SK-N-SH (cell line): Measurements from ENCODE around the gene NEK7. TPM values are rescaled to one million over a fixed set of nuclear protein-coding genes. Genes with fewer than 3 reads are reported as not detected.
A peak's percentile ranks its signal among the peaks of the same experiment; 100 is the strongest.

Experiments
- CTCF ChIA-PET: fragments of 300-600, 350-600 bp; formaldehyde crosslinking; extraction: SDS; loops from one replicate; lab custom pipeline; 2021; lab: Yijun Ruan, JAX
- POLR2A ChIA-PET: fragments of 350-600 bp; sonication (Branson Sonifier 250); formaldehyde crosslinking; extraction: SDS; loops from one replicate; lab custom pipeline; 2020; ENCODE audit warnings: antibody characterized with exemption, inconsistent platforms; lab: Yijun Ruan, JAX
- DNase-seq: peaks from one replicate; pipeline ENCODE4 v3.0.0; 2012
- H2AFZ ChIP-seq: fragments of 200-600 bp; sonication (generic); 2 replicates; pipeline ENCODE4 v1.8.1; 2016; ENCODE audit warnings: antibody characterized with exemption, mild to moderate bottlenecking, low read depth
- H3F3A ChIP-seq: fragments of 200-600 bp; sonication (generic); replicated peaks from 2 replicates; pipeline ENCODE3; 2016; ENCODE audit warnings: antibody characterized with exemption, mild to moderate bottlenecking; ENCODE audit not compliant: insufficient read depth
- H3K27ac ChIP-seq, 2 experiments: fragments of 200-500 bp in 1 of 2; fragments of 200-600 bp in 1 of 2; sonication (Bioruptor generic) in 1 of 2; sonication (generic), shearing (Covaris generic) in 1 of 2; 2 replicates each; pipeline versions ENCODE4 v1.5.1 to v1.6.1; 2014 to 2016; ENCODE audit warnings: low read depth in 2 of 2, inconsistent platforms in 1 of 2, low read length in 1 of 2, mild to moderate bottlenecking in 1 of 2, mixed read lengths in 1 of 2
- H3K27me3 ChIP-seq: fragments of 200-600 bp; sonication (generic), shearing (Covaris generic); 2 replicates; pipeline ENCODE4 v1.6.1; 2016; ENCODE audit warnings: mixed run types; ENCODE audit not compliant: insufficient read depth
- H3K36me3 ChIP-seq, 2 experiments: fragments of 200-500 bp in 1 of 2; fragments of 200-600 bp in 1 of 2; sonication (Bioruptor generic) in 1 of 2; sonication (generic) in 1 of 2; replicated peaks in 1 of 2; 2 replicates each; pipeline versions ENCODE3 to v1.5.1; 2014 to 2016; ENCODE audit warnings: low read length in 1 of 2, mild to moderate bottlenecking in 1 of 2; ENCODE audit not compliant: insufficient read depth in 2 of 2, control insufficient read depth in 1 of 2
- H3K4me1 ChIP-seq, 2 experiments: fragments of 200-500 bp in 1 of 2; fragments of 200-600 bp in 1 of 2; sonication (Bioruptor generic) in 1 of 2; sonication (generic), shearing (Covaris generic) in 1 of 2; 2 replicates each; pipeline versions ENCODE4 v1.5.1 to v1.6.1; 2014 to 2016; ENCODE audit warnings: low read depth in 1 of 2, low read length in 1 of 2, mixed run types in 1 of 2; ENCODE audit not compliant: insufficient read depth in 2 of 2, control insufficient read depth in 1 of 2
- H3K4me2 ChIP-seq: fragments of 200-600 bp; sonication (generic), shearing (Covaris generic); 2 replicates; pipeline ENCODE4 v1.6.1; 2017; ENCODE audit warnings: mixed run types
- H3K4me3 ChIP-seq, 2 experiments: fragments of 200-500 bp in 1 of 2; fragments of 200-600 bp in 1 of 2; sonication (Bioruptor generic) in 1 of 2; sonication (generic), shearing (Covaris generic) in 1 of 2; 2 replicates each; pipeline versions ENCODE4 v1.5.1 to v1.8.1; 2014 to 2016; ENCODE audit warnings: low read depth in 2 of 2, inconsistent platforms in 1 of 2, low read length in 1 of 2, mild to moderate bottlenecking in 1 of 2, mixed read lengths in 1 of 2, moderate library complexity in 1 of 2
- H3K79me2 ChIP-seq: fragments of 200-600 bp; sonication (generic); 2 replicates; pipeline ENCODE4 v1.8.1; 2017; ENCODE audit warnings: mild to moderate bottlenecking; ENCODE audit not compliant: insufficient read depth
- H3K9ac ChIP-seq: fragments of 200-600 bp; sonication (generic); 2 replicates; pipeline ENCODE4 v1.6.1; 2017; ENCODE audit warnings: mixed run types
- H3K9me2 ChIP-seq: fragments of 200-600 bp; sonication (generic); 2 replicates; pipeline ENCODE4 v1.6.1; 2017; ENCODE audit warnings: mixed run types
- H3K9me3 ChIP-seq: fragments of 200-600 bp; sonication (generic); 2 replicates; pipeline ENCODE4 v1.6.1; 2017; ENCODE audit warnings: mixed run types, mild to moderate bottlenecking, moderate library complexity
- H4K20me1 ChIP-seq: fragments of 200-600 bp; sonication (generic); 2 replicates; pipeline ENCODE4 v1.6.1; 2017; ENCODE audit warnings: mild to moderate bottlenecking, mixed run types; ENCODE audit not compliant: insufficient read depth
- FOSL2 ChIP-seq: IDR thresholded peaks from 2 replicates; pipeline ENCODE4 v1.4.0; 2012; ENCODE audit warnings: low read depth, mild to moderate bottlenecking, moderate library complexity, borderline replicate concordance
- FOXJ3 ChIP-seq: sonication (generic); formaldehyde crosslinking; IDR thresholded peaks from 2 replicates; pipeline ENCODE4 v1.5.1; 2020; ENCODE audit warnings: mild to moderate bottlenecking, missing genetic modification reagents
- MXI1 ChIP-seq: IDR thresholded peaks from 2 replicates; pipeline ENCODE4 v1.6.1; 2012; ENCODE audit warnings: mild to moderate bottlenecking, low read depth, low read length, improper control_type of control experiment
- POLR2AphosphoS5 ChIP-seq: IDR thresholded peaks from 2 replicates; pipeline ENCODE4 v1.6.1; 2012; ENCODE audit warnings: low read depth, low read length
- SMC3 ChIP-seq: IDR thresholded peaks from 2 replicates; pipeline ENCODE4 v1.6.1; 2012; ENCODE audit warnings: low read depth, low read length, improper control_type of control experiment
- TAF1 ChIP-seq: IDR thresholded peaks from 2 replicates; pipeline ENCODE4 v1.6.1; 2012; ENCODE audit warnings: low read depth, mild to moderate bottlenecking, low read length, moderate library complexity, borderline replicate concordance
- TCF12 ChIP-seq: IDR thresholded peaks from 2 replicates; pipeline ENCODE4 v1.4.0; 2012
- WGBS: methylation state at CpG from one replicate; pipeline ENCODE4 v1.1.6; 2017; ENCODE audit warnings: low lambda C conversion rate; 5-methylcytosine and 5-hydroxymethylcytosine counted together
- polyA plus RNA-seq, 3 experiments: library from polyadenylated mRNA; depleted of rRNA; stranded (reverse); fragments of >200 nt; gene quantifications; 2 replicates each; pipeline ENCODE4 v1.2.3, GENCODE V29; 2012
- TF ChIP-seq, protein P1 (sequence below): IDR thresholded peaks from 2 replicates; pipeline ENCODE4 v1.4.0; 2012; ENCODE audit warnings: low read depth, borderline replicate concordance
- TF ChIP-seq, protein P2 (sequence below): IDR thresholded peaks from 2 replicates; pipeline ENCODE4 v1.4.0; 2012; ENCODE audit warnings: low read depth, borderline replicate concordance
- TF ChIP-seq, protein P3 (sequence below): IDR thresholded peaks from 2 replicates; pipeline ENCODE4; 2012

Gene NEK7
- polyA plus RNA-seq, 1 of the 3 experiments (the other 2 are of a cell fraction): 85.8 TPM

DNA sequence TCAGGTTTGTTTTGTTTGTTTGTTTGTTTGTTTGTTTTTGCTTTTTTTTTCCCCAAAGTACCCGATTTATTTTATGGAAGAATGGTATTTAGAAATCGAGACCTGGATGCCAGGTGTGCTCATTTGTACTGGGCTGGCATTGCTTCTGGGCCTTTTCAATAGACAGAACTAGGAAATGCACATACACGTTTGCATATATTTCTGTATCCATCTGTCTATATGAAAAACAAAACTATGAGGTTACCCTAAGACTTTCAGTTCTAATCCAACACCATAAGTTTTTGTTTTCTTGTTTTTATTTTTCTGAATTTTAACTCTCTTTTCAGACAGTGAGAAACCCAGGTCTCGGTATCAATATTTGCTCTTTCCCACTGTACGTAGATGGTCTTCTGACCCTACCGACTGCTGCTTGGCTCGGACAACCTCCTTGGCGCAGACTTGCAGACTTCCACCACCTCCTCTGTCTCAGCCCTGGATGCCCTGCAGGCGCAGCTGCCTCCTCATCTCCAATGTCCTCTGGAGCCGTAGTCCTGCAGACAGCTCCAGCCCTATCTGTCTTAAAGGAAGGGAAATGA lies 171.7 kb downstream of the NEK7 start:
- Histone ChIP-seq H3K27ac (no peak overlapping the region), H3K36me3 (no peaks in the 10 kb centered on the region), H3K79me2 (no peaks in the 10 kb centered on the region), H3F3A (peaks cover 35% of the 10 kb centered on the region), H3K4me2 (no peak overlapping the region), H3K9me2 (no peaks in the 10 kb centered on the region), H3K9me3 (no peaks in the 10 kb centered on the region), H3K9ac (no peak overlapping the region), H2AFZ (no peak overlapping the region), H3K27me3 (no peaks in the 10 kb centered on the region), H4K20me1 (no peaks in the 10 kb centered on the region), H3K4me1 (peaks cover 4 to 8% of the 10 kb centered on the region in 2 experiments; a peak in 3 of 4 replicates), H3K4me3 (no peak overlapping the region)
- POLR2A ChIA-PET: no interaction called here
- CTCF ChIA-PET: no interaction called here
- no peak for DNase-seq
- WGBS: 86% methylated on average over 10 of the region's 10 CpGs
- TF ChIP-seq, protein P1, sequence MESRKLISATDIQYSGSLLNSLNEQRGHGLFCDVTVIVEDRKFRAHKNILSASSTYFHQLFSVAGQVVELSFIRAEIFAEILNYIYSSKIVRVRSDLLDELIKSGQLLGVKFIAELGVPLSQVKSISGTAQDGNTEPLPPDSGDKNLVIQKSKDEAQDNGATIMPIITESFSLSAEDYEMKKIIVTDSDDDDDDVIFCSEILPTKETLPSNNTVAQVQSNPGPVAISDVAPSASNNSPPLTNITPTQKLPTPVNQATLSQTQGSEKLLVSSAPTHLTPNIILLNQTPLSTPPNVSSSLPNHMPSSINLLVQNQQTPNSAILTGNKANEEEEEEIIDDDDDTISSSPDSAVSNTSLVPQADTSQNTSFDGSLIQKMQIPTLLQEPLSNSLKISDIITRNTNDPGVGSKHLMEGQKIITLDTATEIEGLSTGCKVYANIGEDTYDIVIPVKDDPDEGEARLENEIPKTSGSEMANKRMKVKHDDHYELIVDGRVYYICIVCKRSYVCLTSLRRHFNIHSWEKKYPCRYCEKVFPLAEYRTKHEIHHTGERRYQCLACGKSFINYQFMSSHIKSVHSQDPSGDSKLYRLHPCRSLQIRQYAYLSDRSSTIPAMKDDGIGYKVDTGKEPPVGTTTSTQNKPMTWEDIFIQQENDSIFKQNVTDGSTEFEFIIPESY: no peak
- no peak for TF ChIP-seq SMC3
- no peak for TF ChIP-seq TCF12
- TF ChIP-seq, protein P2, sequence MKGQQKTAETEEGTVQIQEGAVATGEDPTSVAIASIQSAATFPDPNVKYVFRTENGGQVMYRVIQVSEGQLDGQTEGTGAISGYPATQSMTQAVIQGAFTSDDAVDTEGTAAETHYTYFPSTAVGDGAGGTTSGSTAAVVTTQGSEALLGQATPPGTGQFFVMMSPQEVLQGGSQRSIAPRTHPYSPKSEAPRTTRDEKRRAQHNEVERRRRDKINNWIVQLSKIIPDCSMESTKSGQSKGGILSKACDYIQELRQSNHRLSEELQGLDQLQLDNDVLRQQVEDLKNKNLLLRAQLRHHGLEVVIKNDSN: no peak
- TF ChIP-seq FOSL2: no peak
- no peak for TF ChIP-seq FOXJ3 (CRISPR knock-in tag)
- no peak for TF ChIP-seq TAF1
- TF ChIP-seq, protein P3, sequence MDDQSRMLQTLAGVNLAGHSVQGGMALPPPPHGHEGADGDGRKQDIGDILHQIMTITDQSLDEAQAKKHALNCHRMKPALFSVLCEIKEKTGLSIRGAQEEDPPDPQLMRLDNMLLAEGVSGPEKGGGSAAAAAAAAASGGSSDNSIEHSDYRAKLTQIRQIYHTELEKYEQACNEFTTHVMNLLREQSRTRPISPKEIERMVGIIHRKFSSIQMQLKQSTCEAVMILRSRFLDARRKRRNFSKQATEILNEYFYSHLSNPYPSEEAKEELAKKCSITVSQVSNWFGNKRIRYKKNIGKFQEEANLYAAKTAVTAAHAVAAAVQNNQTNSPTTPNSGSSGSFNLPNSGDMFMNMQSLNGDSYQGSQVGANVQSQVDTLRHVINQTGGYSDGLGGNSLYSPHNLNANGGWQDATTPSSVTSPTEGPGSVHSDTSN: no peak
- TF ChIP-seq MXI1: no peak

GRCh38 chr1:198330982-198331615 lies 174.3 kb downstream of the NEK7 start:
- H3K4me2 ChIP-seq: no peak overlapping the region
- no peaks in the 10 kb centered on the region for H3K79me2 ChIP-seq
- H3K9ac ChIP-seq: no peak overlapping the region
- H3F3A ChIP-seq: peaks cover 16% of the 10 kb centered on the region
- H3K27ac ChIP-seq: no peak overlapping the region
- TF ChIP-seq POLR2AphosphoS5 (peak; percentile 2; the same call in 1 of the 2 replicates), FOXJ3 (CRISPR knock-in tag) (no peak)
- H3K27me3 ChIP-seq: no peaks in the 10 kb centered on the region
- DNase-seq: no peak
- no peaks in the 10 kb centered on the region for H3K9me3 ChIP-seq
- 62% methylated on average over 2 of the region's 2 CpGs for WGBS
- H3K36me3 ChIP-seq: no peaks in the 10 kb centered on the region
- H3K9me2 ChIP-seq: no peaks in the 10 kb centered on the region
- H3K4me1 ChIP-seq: peaks cover 4 to 8% of the 10 kb centered on the region in 2 experiments; a peak in 3 of 4 replicates
- H2AFZ ChIP-seq: 0 out of 2 replicates have a peak overlapping the region, but pooled peaks have one; percentile 4
- H3K4me3 ChIP-seq: no peak overlapping the region
- ChIA-PET CTCF (interaction anchor here (1.7 kb wide), 1 partner anchor 355 kb away, joined by 3 read pairs; no protein-coding TSS in a partner anchor), POLR2A (no interaction called here)
- no peaks in the 10 kb centered on the region for H4K20me1 ChIP-seq
